PC-3 (cell line): ENCODE results near the gene IZUMO4. TPM values are rescaled to one million over a fixed set of nuclear protein-coding genes. Genes with fewer than 3 reads are reported as not detected.

Source experiments
- ATAC-seq: fragments of 200-7000 bp; cut with Tn5 transposase; 2 replicates; pipeline ENCODE4 v1.9.1; 2020; ENCODE audit warnings: mild to moderate bottlenecking, moderate library complexity
- BruUV-seq: library from RNA; stranded (reverse); fragments of 400-500 nt; replicated peaks from 2 replicates; lab custom pipeline; 2021; lab: Mats Ljungman, UMichigan
- CTCF ChIA-PET: fragments of 300-600 bp; sonication (Branson Sonifier 250); formaldehyde crosslinking; loops from one replicate; lab custom pipeline; 2022; ENCODE audit warnings: antibody characterized with exemption; lab: Charles Lee
- POLR2A ChIA-PET: fragments of 300-600 bp; sonication (Branson Sonifier 250); formaldehyde crosslinking; loops from one replicate; lab custom pipeline; 2022; ENCODE audit warnings: antibody characterized with exemption; ENCODE audit not compliant: unreplicated experiment; lab: Charles Lee
- DNase-seq: peaks from one replicate; pipeline ENCODE4 v3.0.0-alpha.2; 2015
- H2AFZ ChIP-seq: fragments of 300-600 bp; sonication (generic); 2 replicates; pipeline ENCODE4 v1.6.0; 2016; ENCODE audit warnings: antibody characterized with exemption, low read length
- H3F3A ChIP-seq: fragments of 300-600 bp; sonication (generic); one replicate; pipeline ENCODE4 v1.6.0; 2017; ENCODE audit warnings: antibody characterized with exemption, low read length, control low read depth, mild to moderate bottlenecking; ENCODE audit not compliant: unreplicated experiment
- H3K27ac ChIP-seq: fragments of 300-600 bp; sonication (generic); 2 replicates; pipeline ENCODE4 v1.5.1; 2016; ENCODE audit warnings: mild to moderate bottlenecking, low read length
- H3K27me3 ChIP-seq: fragments of 300-600 bp; sonication (generic); 2 replicates; pipeline ENCODE4 v1.6.1; 2016; ENCODE audit warnings: low read length, mixed read lengths
- H3K36me3 ChIP-seq: fragments of 300-600 bp; sonication (generic); 2 replicates; pipeline ENCODE4 v1.6.1; 2016; ENCODE audit warnings: low read depth, mixed run types, low read length, mixed read lengths
- H3K4me1 ChIP-seq: fragments of 300-600 bp; sonication (generic); 2 replicates; pipeline ENCODE4 v1.5.1; 2016; ENCODE audit warnings: low read length; ENCODE audit not compliant: insufficient read depth
- H3K4me2 ChIP-seq: fragments of 300-600 bp; sonication (generic); 2 replicates; pipeline ENCODE4 v1.6.0; 2016; ENCODE audit warnings: low read length
- H3K4me3 ChIP-seq: fragments of 300-600 bp; sonication (generic); 2 replicates; pipeline ENCODE4 v1.5.1; 2016; ENCODE audit warnings: mild to moderate bottlenecking, low read length, mixed read lengths
- H3K79me2 ChIP-seq: fragments of 300-600 bp; sonication (generic); 2 replicates; pipeline ENCODE4 v1.6.1; 2017; ENCODE audit warnings: low read length, mixed read lengths
- H3K9ac ChIP-seq: fragments of 300-600 bp; sonication (generic); 2 replicates; pipeline ENCODE4 v1.6.0; 2016; ENCODE audit warnings: mild to moderate bottlenecking, low read length
- H3K9me2 ChIP-seq: fragments of 300-600 bp; sonication (generic); replicated peaks from 2 replicates; pipeline ENCODE4 v1.6.1; 2016; ENCODE audit warnings: mixed run types, low read length, mixed read lengths
- H3K9me3 ChIP-seq: fragments of 300-600 bp; sonication (generic); 2 replicates; pipeline ENCODE4 v1.6.1; 2016; ENCODE audit warnings: low read length, mixed read lengths
- H4K20me1 ChIP-seq: fragments of 300-600 bp; sonication (generic); 2 replicates; pipeline ENCODE4 v1.6.1; 2016; ENCODE audit warnings: low read length, mixed read lengths
- EZH2 ChIP-seq: fragments of 300-600 bp; sonication (generic); IDR thresholded peaks from one replicate; pipeline ENCODE4 v1.6.1; 2017; ENCODE audit warnings: antibody characterized with exemption, mild to moderate bottlenecking, low read length; ENCODE audit not compliant: unreplicated experiment
- EZH2phosphoT487 ChIP-seq: fragments of 300-600 bp; sonication (generic); IDR thresholded peaks from 2 replicates; pipeline ENCODE4 v1.6.1; 2018; ENCODE audit warnings: mild to moderate bottlenecking, antibody characterized with exemption, low read length, borderline replicate concordance
- intact Hi-C: fragments of 100-400 bp; cut with micrococcal nuclease; formaldehyde crosslinking; loops from 2 replicates; pipeline ENCODE4 v1.9.0; 2023
- total RNA-seq: library from RNA; depleted of rRNA; stranded (reverse); fragments of >200 nt; gene quantifications from 2 replicates; pipeline ENCODE4 v1.2.3, GENCODE V29; 2014
- TF ChIP-seq, protein P1 (sequence below): fragments of 300-600 bp; sonication (generic); conservative IDR thresholded peaks from 2 replicates; pipeline ENCODE4 v1.5.1; 2017; ENCODE audit warnings: antibody characterized with exemption, low read depth, mild to moderate bottlenecking, low read length

The IZUMO4 gene
- total RNA-seq, 1 experiment from 2014 or later = 3.6 TPM

DNA sequence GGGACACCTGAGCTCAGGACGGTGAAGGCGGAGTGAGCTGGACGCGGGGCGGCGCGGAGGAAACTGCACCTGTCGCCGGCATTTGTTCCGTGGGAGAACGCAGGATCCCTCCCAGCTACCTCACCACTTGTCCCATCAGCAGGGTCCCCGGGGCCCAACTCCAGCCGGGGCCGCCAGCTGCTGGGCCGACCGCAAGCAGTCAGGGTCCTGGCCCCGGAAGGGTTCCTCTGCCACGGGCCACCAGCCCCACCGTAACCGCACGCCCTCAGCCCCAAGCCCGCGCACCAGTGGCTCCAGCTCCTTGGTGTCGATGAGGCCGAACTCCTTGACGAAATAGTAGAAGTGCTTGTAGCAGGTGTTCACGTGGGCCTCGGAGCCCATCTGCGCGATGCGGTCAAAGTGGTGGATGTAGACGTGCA lies 20.2 kb upstream of the IZUMO4 start:
- no peak overlapping the region for H3K27ac ChIP-seq
- no peak overlapping the region for H3K9ac ChIP-seq
- H4K20me1 ChIP-seq = no peaks in the 10 kb centered on the region
- ATAC-seq (no peak), DNase-seq (no peak)
- H3F3A ChIP-seq = no peaks in the 10 kb centered on the region
- BruUV-seq = no TSS peak
- no peaks in the 10 kb centered on the region for H3K79me2 ChIP-seq
- intact Hi-C loops = no loop called here
- no peaks in the 10 kb centered on the region for H3K9me2 ChIP-seq
- ChIA-PET CTCF (no interaction called here), POLR2A (no interaction called here)
- no peaks in the 10 kb centered on the region for H3K9me3 ChIP-seq
- H3K4me3 ChIP-seq = no peak overlapping the region
- H3K4me2 ChIP-seq = no peak overlapping the region
- no peak for TF ChIP-seq EZH2phosphoT487
- TF ChIP-seq, protein P1, sequence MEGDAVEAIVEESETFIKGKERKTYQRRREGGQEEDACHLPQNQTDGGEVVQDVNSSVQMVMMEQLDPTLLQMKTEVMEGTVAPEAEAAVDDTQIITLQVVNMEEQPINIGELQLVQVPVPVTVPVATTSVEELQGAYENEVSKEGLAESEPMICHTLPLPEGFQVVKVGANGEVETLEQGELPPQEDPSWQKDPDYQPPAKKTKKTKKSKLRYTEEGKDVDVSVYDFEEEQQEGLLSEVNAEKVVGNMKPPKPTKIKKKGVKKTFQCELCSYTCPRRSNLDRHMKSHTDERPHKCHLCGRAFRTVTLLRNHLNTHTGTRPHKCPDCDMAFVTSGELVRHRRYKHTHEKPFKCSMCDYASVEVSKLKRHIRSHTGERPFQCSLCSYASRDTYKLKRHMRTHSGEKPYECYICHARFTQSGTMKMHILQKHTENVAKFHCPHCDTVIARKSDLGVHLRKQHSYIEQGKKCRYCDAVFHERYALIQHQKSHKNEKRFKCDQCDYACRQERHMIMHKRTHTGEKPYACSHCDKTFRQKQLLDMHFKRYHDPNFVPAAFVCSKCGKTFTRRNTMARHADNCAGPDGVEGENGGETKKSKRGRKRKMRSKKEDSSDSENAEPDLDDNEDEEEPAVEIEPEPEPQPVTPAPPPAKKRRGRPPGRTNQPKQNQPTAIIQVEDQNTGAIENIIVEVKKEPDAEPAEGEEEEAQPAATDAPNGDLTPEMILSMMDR = no peak
- TF ChIP-seq EZH2 = no peak
- H2AFZ ChIP-seq = no peak overlapping the region
- H3K27me3 ChIP-seq = no peaks in the 10 kb centered on the region
- peaks cover 2% of the 10 kb centered on the region; the same call in 1 of the 2 replicates for H3K36me3 ChIP-seq
- no peaks in the 10 kb centered on the region for H3K4me1 ChIP-seq

DNA sequence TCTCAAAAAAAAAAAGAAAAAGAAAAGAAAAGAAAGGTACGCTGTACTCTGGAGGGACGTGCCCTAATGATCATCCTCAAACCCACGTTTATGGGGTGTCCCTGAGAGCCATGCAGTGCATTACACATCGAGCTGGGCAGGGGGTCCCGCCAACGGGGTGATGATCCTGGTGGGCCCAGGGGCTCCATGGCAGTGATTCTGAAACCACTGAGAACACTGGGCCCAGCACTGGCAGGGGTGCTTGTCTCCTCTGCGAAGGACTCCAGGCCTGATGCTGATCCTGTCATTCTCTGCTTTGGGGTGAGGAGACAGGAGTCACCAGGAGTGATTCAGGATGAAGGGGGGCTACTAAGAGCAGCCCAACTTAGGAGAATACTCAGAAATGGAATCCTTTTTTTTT lies 19.3 kb upstream of the IZUMO4 start:
- no peak for ATAC-seq
- POLR2A ChIA-PET = no interaction called here
- H3K4me3 ChIP-seq = no peak overlapping the region

More for the DNA sequence above, 19.3 kb upstream of the IZUMO4 start:
- H3K4me1 ChIP-seq = no peaks in the 10 kb centered on the region
- no peaks in the 10 kb centered on the region for H3K9me2 ChIP-seq
- H3K9me3 ChIP-seq = no peaks in the 10 kb centered on the region
- CTCF ChIA-PET = no interaction called here
- H3K79me2 ChIP-seq = no peaks in the 10 kb centered on the region
- TF ChIP-seq, protein P1 = no peak
- no peak for TF ChIP-seq EZH2
- TF ChIP-seq EZH2phosphoT487 = no peak
- H3K9ac ChIP-seq = no peak overlapping the region
- H3K4me2 ChIP-seq = no peak overlapping the region
- intact Hi-C loops = no loop called here
- no peak overlapping the region for H2AFZ ChIP-seq
- DNase-seq = no peak
- H4K20me1 ChIP-seq = no peaks in the 10 kb centered on the region
- no peak overlapping the region for H3K27ac ChIP-seq
- H3K27me3 ChIP-seq = no peaks in the 10 kb centered on the region
- H3K36me3 ChIP-seq = peaks cover under 1% of the 10 kb centered on the region; the same call in 1 of the 2 replicates
- no TSS peak for BruUV-seq
- H3F3A ChIP-seq = no peaks in the 10 kb centered on the region
